ENCODE measurements around the gene TAF4. TPM values are rescaled to one million over a fixed set of nuclear protein-coding genes. Genes with fewer than 3 reads are reported as not detected.
A peak's percentile ranks its signal among the peaks of the same experiment; 100 is the strongest.
"Not testable (repeated sequence)": the region's sequence is repeated elsewhere in the genome, so short reads cannot be mapped to it uniquely, and the experiment has no call there.

The TAF4 gene
- total RNA-seq, 1 experiment from 2014 or later: 2.5 TPM

DNA sequence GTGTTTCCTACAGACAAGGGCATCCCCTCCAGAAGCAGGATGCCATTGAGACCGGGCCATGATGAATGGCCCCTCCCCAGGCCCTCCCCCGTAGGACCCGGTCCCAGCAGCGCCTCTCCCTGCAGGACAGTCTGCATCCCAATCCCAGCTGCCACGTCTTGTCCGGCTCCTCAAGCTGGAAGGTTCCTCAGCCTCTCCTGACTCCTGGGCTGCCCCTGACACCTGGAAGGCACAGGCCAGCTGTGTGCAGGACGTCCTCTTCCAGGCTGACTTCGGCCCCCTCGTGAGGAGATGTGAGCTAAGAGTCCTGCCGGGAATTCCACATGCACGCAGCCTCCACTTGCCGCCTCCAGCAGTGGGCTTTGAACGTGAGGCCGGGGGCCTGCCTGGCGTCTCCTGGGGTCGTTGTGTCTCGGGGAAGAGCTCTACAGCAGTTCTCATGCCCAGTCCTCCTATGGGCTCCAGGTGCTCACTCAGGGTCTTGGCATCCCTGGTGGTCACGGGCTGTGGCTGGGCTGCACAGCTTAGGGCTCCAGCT is 64.4 kb downstream of the TAF4 start:
- no peak for DNase-seq (ENCODE audit: low read depth)

GRCh38 chr20:61998343-61999121 is 67.1 kb downstream of the TAF4 start:
- DNase-seq (ENCODE audit: low read depth): no peak

- DNase-seq (ENCODE audit: low read depth): no peak
Measured at GRCh38 chr20:61997891-61998290, 67.8 kb downstream of the TAF4 start.

DNA sequence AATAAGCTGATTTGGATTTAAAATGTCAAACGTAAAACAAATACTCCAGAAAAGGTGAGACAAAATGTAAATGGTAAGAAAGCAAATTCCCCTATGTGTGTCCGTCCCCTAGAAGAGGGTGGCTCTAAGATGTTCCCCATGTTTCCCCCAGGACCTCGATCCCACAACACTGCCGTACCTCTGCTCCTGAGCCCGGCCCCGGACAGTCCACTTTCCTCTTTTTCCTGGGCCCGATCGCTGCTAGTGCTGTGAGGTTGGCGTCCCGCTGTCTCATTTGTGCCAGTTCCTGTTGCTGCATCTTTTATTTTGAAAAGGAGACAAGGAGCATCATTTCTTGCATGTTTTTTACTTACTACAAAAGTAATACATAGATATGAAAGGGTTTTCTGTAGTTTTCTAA is 68.3 kb downstream of the TAF4 start:
- DNase-seq (ENCODE audit: low read depth): no peak

- DNase-seq (ENCODE audit: low read depth): no peak
Measured at GRCh38 chr20:61994546-61994945, 71.1 kb downstream of the TAF4 start.

- DNase-seq (ENCODE audit: low read depth): no peak
Measured at GRCh38 chr20:61993058-61993457, 72.6 kb downstream of the TAF4 start.

GRCh38 chr20:61991476-61991875 is 74.2 kb downstream of the TAF4 start:
- DNase-seq (ENCODE audit: low read depth): no peak

DNA sequence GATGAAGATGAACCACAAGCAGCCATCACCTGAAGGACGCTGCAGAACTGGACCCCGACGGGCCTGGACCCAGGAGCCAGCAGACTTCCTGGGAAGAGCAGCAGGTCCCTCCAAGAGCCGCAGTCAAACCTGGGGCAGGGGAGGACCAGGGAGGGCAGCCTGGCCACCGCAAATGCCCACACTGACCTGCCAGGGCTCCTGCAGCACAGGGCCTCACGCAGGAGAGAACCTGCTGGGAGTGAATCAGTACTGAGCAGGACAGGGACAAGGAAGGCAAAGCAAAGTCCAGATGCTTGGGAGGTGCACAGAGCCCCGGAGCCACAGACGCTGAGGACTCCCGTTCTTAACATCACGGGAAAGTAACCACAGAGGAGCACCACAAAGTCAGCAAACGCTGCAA is 75.2 kb downstream of the TAF4 start:
- DNase-seq (ENCODE audit: low read depth): no peak

DNA sequence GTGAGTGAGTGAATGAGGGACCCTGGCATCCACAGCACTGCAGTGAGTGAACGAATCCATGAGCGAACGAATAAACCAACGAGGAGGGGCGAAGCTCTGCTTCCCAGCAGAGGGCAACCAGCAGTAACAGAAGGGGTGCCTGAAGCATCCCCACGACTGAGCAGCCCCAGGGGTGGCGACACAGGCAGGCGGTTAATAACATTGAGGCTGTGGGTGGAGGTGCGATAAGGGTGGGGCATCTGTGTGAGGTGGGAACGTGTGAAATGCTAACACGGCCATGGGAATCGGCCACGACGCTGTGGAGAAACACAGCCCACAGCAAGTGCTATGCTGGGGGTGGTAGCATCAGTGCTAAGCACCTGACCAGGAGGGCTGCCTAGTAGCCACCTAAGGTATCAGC is 75.9 kb downstream of the TAF4 start:
- no peak for DNase-seq (ENCODE audit: low read depth)

GRCh38 chr20:61988665-61989064 is 77.0 kb downstream of the TAF4 start:
- DNase-seq (ENCODE audit: low read depth): no peak

DNA sequence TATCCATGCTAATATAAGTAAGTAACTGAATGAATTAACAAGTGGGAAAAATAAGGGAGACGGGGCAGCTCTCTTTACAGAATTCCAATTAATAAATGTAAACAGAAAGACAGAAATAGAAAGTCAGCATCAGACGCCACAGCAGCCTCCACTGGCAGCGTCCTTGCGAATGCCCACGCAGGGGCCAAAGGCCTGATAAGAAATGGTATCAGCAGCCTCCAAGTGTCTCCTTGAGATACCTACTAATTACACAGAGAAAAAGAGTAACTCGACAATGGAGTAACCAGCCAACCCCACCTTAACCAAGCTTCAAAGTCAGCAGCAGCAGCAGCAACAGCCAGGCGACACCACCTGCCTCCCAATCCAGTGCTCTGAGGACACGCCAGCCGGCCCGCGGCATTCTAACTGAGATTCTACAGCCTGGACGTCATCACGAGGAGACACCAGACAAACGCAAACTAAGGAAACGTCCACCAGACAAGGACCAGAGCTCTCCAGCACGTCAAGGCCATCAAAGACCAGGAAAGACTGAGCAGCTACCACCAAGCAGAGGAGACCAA is 78.8 kb downstream of the TAF4 start:
- DNase-seq (ENCODE audit: low read depth): no peak

GRCh38 chr20:61985096-61985495 is 80.6 kb downstream of the TAF4 start:
- DNase-seq (ENCODE audit: low read depth): no peak

DNA sequence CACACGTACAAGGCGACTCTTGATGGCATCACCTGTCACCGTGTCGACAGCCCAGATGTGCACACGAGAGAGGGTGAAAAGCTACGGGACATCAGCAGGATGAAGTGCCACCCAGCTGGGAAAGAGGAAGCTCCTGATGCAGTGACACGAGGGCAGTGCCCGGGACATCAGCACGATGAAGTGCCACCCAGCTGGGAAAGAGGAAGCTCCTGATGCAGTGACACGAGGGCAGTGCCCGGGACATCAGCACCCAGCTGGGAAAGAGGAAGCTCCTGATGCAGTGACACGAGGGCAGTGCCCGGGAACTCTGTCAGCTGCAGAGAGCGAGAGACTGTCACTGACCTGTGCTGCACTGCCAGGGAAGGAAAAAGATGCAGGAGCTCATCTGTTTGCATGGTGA is 81.2 kb downstream of the TAF4 start:
- DNase-seq (ENCODE audit: low read depth): not testable (repeated sequence)

- DNase-seq (ENCODE audit: low read depth): no peak
Measured at GRCh38 chr20:61983965-61984364, 81.7 kb downstream of the TAF4 start.

GRCh38 chr20:61982951-61983315 is 82.7 kb downstream of the TAF4 start:
- DNase-seq (ENCODE audit: low read depth): no peak

GRCh38 chr20:61982191-61982950 is 83.3 kb downstream of the TAF4 start:
- DNase-seq (ENCODE audit: low read depth): no peak

DNA sequence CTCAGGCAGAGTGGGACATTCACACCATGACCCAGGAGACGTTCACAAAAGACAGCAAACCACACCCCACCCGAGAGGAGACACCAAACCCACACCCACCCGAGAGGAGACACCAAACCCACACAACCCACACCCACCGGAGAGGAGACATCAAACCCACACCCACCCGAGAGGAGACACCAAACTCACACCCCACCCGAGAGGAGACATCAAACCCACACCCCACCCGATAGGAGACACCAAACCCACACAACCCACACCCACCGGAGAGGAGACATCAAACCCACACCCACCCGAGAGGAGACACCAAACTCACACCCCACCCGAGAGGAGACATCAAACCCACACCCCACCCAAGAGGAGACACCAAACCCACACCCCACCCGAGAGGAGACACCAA is 84.0 kb downstream of the TAF4 start:
- DNase-seq (ENCODE audit: low read depth): not testable (repeated sequence)

GRCh38 chr20:61980647-61981583 is 84.8 kb downstream of the TAF4 start:
- peak; percentile 51 for DNase-seq (ENCODE audit: low read depth)

- no peak for DNase-seq (ENCODE audit: low read depth)
Measured at GRCh38 chr20:61979701-61980635, 85.7 kb downstream of the TAF4 start.

- DNase-seq (ENCODE audit: low read depth): no peak
Measured at GRCh38 chr20:61979090-61979489, 86.6 kb downstream of the TAF4 start.
